Gastroesophageal sphincter (tissue), 3 donors: Measurements from ENCODE around the gene NKD2.

Experiments
- CTCF ChIP-seq, 4 experiments: fragments of 200-600 bp in 2 of 4; fragments of 450-650 bp in 2 of 4; sonication (generic) in 1 of 4; IDR thresholded peaks; one replicate each; pipeline ENCODE4 v1.5.1; 2017 to 2019; ENCODE audit warnings: antibody characterized with exemption in 4 of 4, mild to moderate bottlenecking in 2 of 4, moderate library complexity in 2 of 4
- EP300 ChIP-seq: sonication (generic); formaldehyde crosslinking; IDR thresholded peaks from one replicate; pipeline ENCODE4 v1.6.1; 2017; ENCODE audit warnings: antibody characterized with exemption, mild to moderate bottlenecking
- POLR2A ChIP-seq, 2 donors: fragments of 450-650 bp; IDR thresholded peaks; one replicate each; pipeline ENCODE4 v1.6.1; 2017; ENCODE audit warnings: antibody characterized with exemption in 2 of 2, mild to moderate bottlenecking in 2 of 2, moderate library complexity in 1 of 2
- POLR2AphosphoS5 ChIP-seq: sonication (generic); formaldehyde crosslinking; IDR thresholded peaks from one replicate; pipeline ENCODE4 v1.6.1; 2017; ENCODE audit warnings: antibody characterized with exemption

- no peak for TF ChIP-seq POLR2A (IDR thresholded peaks at IDR 0.05)
- TF ChIP-seq POLR2AphosphoS5, result no peak
- no peak for TF ChIP-seq CTCF (IDR thresholded peaks at IDR 0.05)
- no peak for TF ChIP-seq EP300
Measured at GRCh38 chr5:1052076-1052475, 43.5 kb downstream of the NKD2 start.
